GM12891 (cell line): ENCODE results near the gene OR6X1. TPM values are rescaled to one million over a fixed set of nuclear protein-coding genes. Genes with fewer than 3 reads are reported as not detected.

ENCODE experiments used
- DNase-seq: peaks from one replicate; pipeline ENCODE4 v3.0.0; 2011; ENCODE audit warnings: low spot score; ENCODE audit not compliant: insufficient read length
- FAIRE-seq: peaks from 2 replicates; lab custom pipeline; 2011; peaks lifted over from hg19 to GRCh38; lab: Jason Lieb, UNC
- PAX5 ChIP-seq: IDR thresholded peaks from 2 replicates; pipeline ENCODE4 v1.6.1; 2011; ENCODE audit warnings: low read length, moderate library complexity, mild to moderate bottlenecking; ENCODE audit not compliant: insufficient read depth, severe bottlenecking
- POLR2A ChIP-seq: IDR thresholded peaks from 2 replicates; pipeline ENCODE4 v1.6.1; 2011; ENCODE audit warnings: low read depth, low read length, control low read depth
- POLR2AphosphoS5 ChIP-seq: IDR thresholded peaks from 2 replicates; pipeline ENCODE4 v1.6.1; 2011; ENCODE audit warnings: low read depth, low read length, control low read depth
- POU2F2 ChIP-seq: IDR thresholded peaks from 2 replicates; pipeline ENCODE4 v1.6.1; 2011; ENCODE audit warnings: low read depth, mild to moderate bottlenecking, control low read depth, low read length, moderate library complexity
- SPI1 ChIP-seq: IDR thresholded peaks from 2 replicates; pipeline ENCODE4 v1.6.1; 2011; ENCODE audit warnings: low read depth, low read length, control low read depth
- TAF1 ChIP-seq: IDR thresholded peaks from 2 replicates; pipeline ENCODE4 v1.6.1; 2011; ENCODE audit warnings: low read depth, low read length, control low read depth
- polyA plus RNA-seq: library from polyadenylated mRNA; unstranded; fragments of >200 nt; gene quantifications from one replicate; pipeline ENCODE4 v1.2.1, GENCODE V29; 2012; ENCODE audit warnings: low read depth, missing spikeins, inconsistent platforms; ENCODE audit not compliant: missing spikeins

Gene OR6X1, protein sequence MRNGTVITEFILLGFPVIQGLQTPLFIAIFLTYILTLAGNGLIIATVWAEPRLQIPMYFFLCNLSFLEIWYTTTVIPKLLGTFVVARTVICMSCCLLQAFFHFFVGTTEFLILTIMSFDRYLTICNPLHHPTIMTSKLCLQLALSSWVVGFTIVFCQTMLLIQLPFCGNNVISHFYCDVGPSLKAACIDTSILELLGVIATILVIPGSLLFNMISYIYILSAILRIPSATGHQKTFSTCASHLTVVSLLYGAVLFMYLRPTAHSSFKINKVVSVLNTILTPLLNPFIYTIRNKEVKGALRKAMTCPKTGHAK
- not detected for polyA plus RNA-seq

- TF ChIP-seq TAF1 (no peak), SPI1 (no peak), PAX5 (no peak), POLR2AphosphoS5 (no peak), POU2F2 (no peak), POLR2A (no peak)
- no peak for DNase-seq
- no peak for FAIRE-seq
Measured at GRCh38 chr11:123754101-123754568, at the start of gene OR6X1. Gene OR6X1, minus strand, starts transcription at chr11:123754518. Its CDS starts 0 bp downstream, at chr11:123754518.

GRCh38 chr11:123801765-123802164, 47.4 kb upstream of the OR6X1 start:
- TF ChIP-seq SPI1 (no peak), POU2F2 (no peak), PAX5 (no peak), POLR2A (no peak), POLR2AphosphoS5 (no peak), TAF1 (no peak)
- DNase-seq (no peak), FAIRE-seq (no peak)

- DNase-seq (no peak), FAIRE-seq (no peak)
- no peak for TF ChIP-seq POU2F2
- no peak for TF ChIP-seq PAX5
- no peak for TF ChIP-seq POLR2A
Measured at GRCh38 chr11:123800036-123800435, 45.7 kb upstream of the OR6X1 start.

DNA sequence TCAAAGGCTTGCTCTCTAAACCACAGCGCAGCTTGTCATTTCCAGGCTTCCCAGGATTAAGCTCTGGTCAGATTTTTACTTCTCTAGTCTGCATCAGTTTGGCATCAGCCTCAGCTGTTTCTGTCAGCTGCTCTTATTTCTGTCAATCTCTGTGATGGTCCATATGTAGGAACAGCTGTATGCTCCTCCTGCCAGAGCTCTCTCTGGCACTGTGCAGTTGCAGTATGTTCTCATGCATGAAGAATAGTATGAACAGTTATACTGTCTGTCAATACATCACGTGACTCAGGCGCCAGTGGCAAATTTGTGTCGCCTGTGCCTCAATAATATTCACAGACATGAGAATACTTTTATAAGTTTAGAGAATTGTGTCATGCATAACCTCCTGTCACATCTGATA, 45.1 kb upstream of the OR6X1 start:
- FAIRE-seq = no peak

GRCh38 chr11:123798513-123799252, 44.4 kb upstream of the OR6X1 start:
- FAIRE-seq (no peak), DNase-seq (no peak)
- no peak for TF ChIP-seq TAF1
- no peak for TF ChIP-seq PAX5
- TF ChIP-seq SPI1 = 0 out of 2 replicates have a peak, but pooled peaks have one; percentile 11
- no peak for TF ChIP-seq POU2F2

More for the DNA sequence above, 45.1 kb upstream of the OR6X1 start:
- DNase-seq = no peak
- TF ChIP-seq SPI1 = no peak
- TF ChIP-seq POLR2AphosphoS5 = no peak
- no peak for TF ChIP-seq POU2F2
- no peak for TF ChIP-seq POLR2A
- TF ChIP-seq TAF1 = no peak
- TF ChIP-seq PAX5 = no peak

GRCh38 chr11:123798079-123798478, 43.8 kb upstream of the OR6X1 start:
- no peak for TF ChIP-seq SPI1
- no peak for TF ChIP-seq POLR2A
- no peak for TF ChIP-seq TAF1
- no peak for TF ChIP-seq POLR2AphosphoS5
- no peak for TF ChIP-seq PAX5
- TF ChIP-seq POU2F2 = no peak
- no peak for DNase-seq

DNA sequence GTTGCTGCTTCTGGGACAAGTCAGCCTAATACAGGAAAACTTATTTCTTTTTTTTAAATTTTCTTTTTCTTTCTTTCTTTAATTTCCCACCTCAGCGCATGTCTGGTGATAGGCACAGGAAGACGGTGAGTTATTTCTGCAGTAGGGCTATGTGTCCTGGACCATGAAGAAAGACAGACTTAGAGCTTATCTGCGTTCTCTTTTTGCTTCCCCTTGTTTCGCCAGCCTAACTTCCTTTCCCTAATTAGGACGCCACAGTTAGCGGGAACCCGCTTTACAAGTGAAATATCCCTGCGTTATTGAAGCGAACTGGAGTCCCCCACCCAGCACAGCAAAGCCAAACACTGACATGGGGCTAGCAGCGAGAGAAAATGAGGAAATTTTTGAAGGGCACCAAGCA, 43.2 kb upstream of the OR6X1 start:
- FAIRE-seq (no peak), DNase-seq (no peak)
- TF ChIP-seq POLR2A = no peak
- no peak for TF ChIP-seq POLR2AphosphoS5
- TF ChIP-seq POU2F2 = no peak
- TF ChIP-seq PAX5 = no peak
- no peak for TF ChIP-seq TAF1

More at GRCh38 chr11:123798079-123798478, 43.8 kb upstream of the OR6X1 start:
- FAIRE-seq = no peak

GRCh38 chr11:123797114-123797513, 42.8 kb upstream of the OR6X1 start:
- no peak for DNase-seq
- TF ChIP-seq SPI1 = no peak
- TF ChIP-seq POLR2A = no peak
- no peak for TF ChIP-seq POLR2AphosphoS5
- no peak for TF ChIP-seq PAX5
- TF ChIP-seq POU2F2 = no peak
- no peak for TF ChIP-seq TAF1
- no peak for FAIRE-seq

DNA sequence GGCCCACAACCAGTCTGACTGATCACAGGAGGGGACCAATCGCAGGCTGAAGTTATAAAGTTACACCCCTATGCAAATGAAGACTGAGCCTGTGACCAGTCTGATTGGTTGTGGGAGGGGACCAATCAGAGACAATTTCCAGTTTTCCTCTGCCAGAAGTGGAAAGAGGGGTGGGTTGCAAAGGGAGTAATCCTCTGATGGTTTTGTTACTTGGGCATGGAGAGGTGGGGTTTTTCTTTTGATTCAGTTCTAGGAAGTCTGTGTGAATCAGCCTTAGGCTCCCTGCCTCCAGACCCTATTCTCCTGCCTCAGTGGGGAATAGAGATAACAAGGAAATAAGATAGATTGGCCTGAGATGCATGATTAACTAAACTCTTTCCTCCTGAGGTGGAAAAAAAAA, 41.9 kb upstream of the OR6X1 start:
- FAIRE-seq (no peak), DNase-seq (no peak)
- TF ChIP-seq POLR2AphosphoS5 (no peak), PAX5 (no peak), SPI1 (no peak), TAF1 (no peak), POU2F2 (no peak), POLR2A (no peak)

DNA sequence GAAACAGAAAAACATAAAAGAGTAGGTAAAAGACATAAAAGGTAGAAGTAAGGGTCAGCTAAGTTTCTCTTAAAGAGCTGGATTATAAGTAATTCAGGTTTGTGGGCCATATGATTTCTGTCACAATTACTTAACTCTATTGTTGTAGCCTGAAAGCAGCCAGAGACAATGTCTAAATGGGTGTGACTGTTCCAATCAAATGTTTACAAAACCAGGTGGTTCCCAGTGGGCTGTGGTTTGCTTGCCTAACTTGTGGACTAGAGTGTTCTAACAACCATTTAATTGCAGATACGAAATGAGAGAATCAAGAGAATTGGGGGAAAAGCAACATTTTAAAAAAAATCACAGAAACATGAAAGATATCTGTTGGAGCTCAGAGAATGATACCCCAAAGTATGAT, 29.2 kb upstream of the OR6X1 start:
- no peak for TF ChIP-seq POLR2A
- TF ChIP-seq POU2F2 = no peak
- TF ChIP-seq TAF1 = no peak
- no peak for TF ChIP-seq POLR2AphosphoS5
- no peak for FAIRE-seq
- no peak for DNase-seq

DNA sequence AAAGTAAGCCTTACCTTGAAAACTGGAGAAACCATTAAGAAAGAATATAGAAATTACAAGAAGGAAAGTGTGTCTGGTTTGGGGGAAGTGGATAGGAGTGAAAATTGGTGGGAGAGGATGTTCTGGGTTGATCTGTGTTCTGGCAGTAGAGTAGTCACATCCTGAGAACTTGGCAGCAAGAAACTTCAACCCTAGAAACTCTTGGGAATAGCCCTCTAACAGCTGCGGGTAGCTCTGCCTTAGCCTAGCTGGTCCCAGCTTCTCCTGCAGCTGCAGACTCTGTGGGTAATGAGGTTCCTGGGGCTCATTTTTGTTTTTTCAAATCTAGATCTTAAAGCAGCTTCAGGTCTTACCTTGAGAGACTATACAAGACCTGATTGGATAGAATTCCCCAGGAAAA, 24.2 kb upstream of the OR6X1 start:
- DNase-seq (no peak), FAIRE-seq (no peak)
- TF ChIP-seq SPI1 (no peak), POLR2A (no peak), POLR2AphosphoS5 (no peak), TAF1 (no peak), POU2F2 (no peak), PAX5 (no peak)
